Testis (tissue), 2 donors: Measurements from ENCODE around the gene RRP15.

Source experiments
- CTCF ChIP-seq, 3 experiments: fragments of 450-650 bp in 2 of 3; fragments of 200-600 bp in 1 of 3; sonication (generic) in 1 of 3; IDR thresholded peaks; one replicate each; pipeline ENCODE4 v1.5.1; 2016 to 2019; ENCODE audit warnings: antibody characterized with exemption in 3 of 3, mild to moderate bottlenecking in 2 of 3, moderate library complexity in 1 of 3
- POLR2A ChIP-seq: fragments of 450-650 bp; IDR thresholded peaks from one replicate; pipeline ENCODE4 v1.6.1; 2017; ENCODE audit warnings: antibody characterized with exemption, mild to moderate bottlenecking, moderate library complexity

- TF ChIP-seq CTCF (IDR thresholded peaks at IDR 0.05), result no peak
- no peak for TF ChIP-seq POLR2A
Measured at GRCh38 chr1:218352075-218352438, 67.0 kb downstream of the RRP15 start.
